BE2C (cell line): ENCODE measurements around the gene ITPA. TPM values are rescaled to one million over a fixed set of nuclear protein-coding genes. Genes with fewer than 3 reads are reported as not detected.

Source experiments
- DNase-seq: peaks from one replicate; pipeline ENCODE4 v3.0.0-alpha.2; 2020
- H3K27me3 ChIP-seq: fragments of 250-450 bp; sonication (Bioruptor Pico); 2 replicates; pipeline ENCODE4 v1.5.1; 2020; ENCODE audit warnings: mild to moderate bottlenecking
- H3K36me3 ChIP-seq: fragments of 250-450 bp; sonication (Bioruptor Pico); 2 replicates; pipeline ENCODE4 v1.5.1; 2020; ENCODE audit warnings: mild to moderate bottlenecking
- H3K4me1 ChIP-seq: fragments of 250-450 bp; sonication (Bioruptor Pico); 2 replicates; pipeline ENCODE4 v1.5.1; 2020
- H3K4me3 ChIP-seq: 2 replicates; pipeline ENCODE4 v1.5.1; 2011; ENCODE audit warnings: low read depth, low read length
- H3K9me3 ChIP-seq: fragments of 250-450 bp; sonication (Bioruptor Pico); 2 replicates; pipeline ENCODE4 v1.5.1; 2020
- polyA plus RNA-seq: library from polyadenylated mRNA; unstranded; fragments of >200 nt; gene quantifications from one replicate; pipeline ENCODE4 v1.2.1, GENCODE V29; 2012; ENCODE audit warnings: low read depth, missing spikeins; ENCODE audit not compliant: insufficient read length, insufficient read depth
- TF ChIP-seq, protein P1 (sequence below): IDR thresholded peaks from 2 replicates; pipeline ENCODE4 v1.5.1; 2012; ENCODE audit warnings: mild to moderate bottlenecking, low read depth, low read length

Gene ITPA
- polyA plus RNA-seq: 151 TPM

DNA sequence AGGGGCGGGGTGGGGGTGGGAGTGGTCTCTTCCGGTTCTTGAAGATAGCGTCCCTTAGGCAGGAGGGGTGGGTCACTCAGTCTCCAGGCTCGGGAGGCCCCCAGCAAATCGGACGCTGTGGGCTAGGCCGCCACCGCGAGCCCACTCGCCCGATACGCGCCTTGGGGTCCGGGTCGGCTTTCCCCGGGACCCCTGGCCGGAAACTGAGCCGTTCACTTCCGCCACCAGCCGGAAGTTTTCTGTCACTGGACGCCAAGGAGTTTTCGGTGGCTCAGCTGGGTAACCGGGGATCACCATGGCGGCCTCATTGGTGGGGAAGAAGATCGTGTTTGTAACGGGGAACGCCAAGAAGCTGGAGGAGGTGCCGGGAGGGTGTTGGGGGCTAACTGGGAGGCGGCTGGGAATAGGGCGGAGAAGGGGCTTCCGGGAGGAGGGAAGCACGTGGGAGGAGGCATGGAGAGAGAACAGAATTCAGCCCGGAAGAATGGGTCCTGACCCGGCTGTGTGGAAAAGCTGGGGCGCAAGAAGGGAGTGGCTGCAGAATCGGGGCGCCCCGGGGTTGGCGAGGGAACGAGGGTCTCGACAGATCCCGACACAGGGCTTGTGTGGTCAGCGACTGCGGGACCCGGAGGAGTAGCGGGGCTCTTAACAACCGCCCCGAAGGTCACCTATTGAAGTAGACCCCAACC lies at the start of gene ITPA:
ITPA (plus strand) TSS at position 242 of the 689 bp plus-strand sequence; CDS start at position 296, 54 bp downstream.
- H3K9me3 ChIP-seq: no peaks in the 10 kb centered on the region
- H3K27me3 ChIP-seq: no peaks in the 10 kb centered on the region
- H3K4me3 ChIP-seq: peak within 1 kb of the TSS; percentile 99
- H3K4me1 ChIP-seq: no peaks in the 10 kb centered on the region
- peaks cover 6% of the 10 kb centered on the region for H3K36me3 ChIP-seq
- DNase-seq: peak; percentile 71
- TF ChIP-seq, protein P1, sequence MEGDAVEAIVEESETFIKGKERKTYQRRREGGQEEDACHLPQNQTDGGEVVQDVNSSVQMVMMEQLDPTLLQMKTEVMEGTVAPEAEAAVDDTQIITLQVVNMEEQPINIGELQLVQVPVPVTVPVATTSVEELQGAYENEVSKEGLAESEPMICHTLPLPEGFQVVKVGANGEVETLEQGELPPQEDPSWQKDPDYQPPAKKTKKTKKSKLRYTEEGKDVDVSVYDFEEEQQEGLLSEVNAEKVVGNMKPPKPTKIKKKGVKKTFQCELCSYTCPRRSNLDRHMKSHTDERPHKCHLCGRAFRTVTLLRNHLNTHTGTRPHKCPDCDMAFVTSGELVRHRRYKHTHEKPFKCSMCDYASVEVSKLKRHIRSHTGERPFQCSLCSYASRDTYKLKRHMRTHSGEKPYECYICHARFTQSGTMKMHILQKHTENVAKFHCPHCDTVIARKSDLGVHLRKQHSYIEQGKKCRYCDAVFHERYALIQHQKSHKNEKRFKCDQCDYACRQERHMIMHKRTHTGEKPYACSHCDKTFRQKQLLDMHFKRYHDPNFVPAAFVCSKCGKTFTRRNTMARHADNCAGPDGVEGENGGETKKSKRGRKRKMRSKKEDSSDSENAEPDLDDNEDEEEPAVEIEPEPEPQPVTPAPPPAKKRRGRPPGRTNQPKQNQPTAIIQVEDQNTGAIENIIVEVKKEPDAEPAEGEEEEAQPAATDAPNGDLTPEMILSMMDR: no peak

DNA sequence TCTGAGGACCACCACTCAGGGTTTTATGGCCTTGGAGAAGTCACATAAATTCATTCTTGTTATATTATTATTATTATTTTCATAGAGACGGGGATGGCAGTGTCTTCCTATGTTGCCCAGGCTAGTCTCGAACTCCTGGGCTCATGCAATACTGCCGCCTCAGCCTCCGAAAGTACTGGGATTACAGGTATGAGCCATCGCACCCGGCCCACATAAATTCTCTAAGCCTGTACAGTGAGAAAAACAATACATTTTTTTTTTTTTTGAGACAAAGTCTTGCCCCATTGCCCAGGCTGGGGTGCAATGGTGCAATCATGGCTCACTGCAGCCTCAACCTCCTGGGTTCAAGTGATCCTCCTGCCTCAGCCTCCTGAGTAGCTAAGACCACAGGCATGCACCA lies 48.9 kb upstream of the ITPA start:
- H3K9me3 ChIP-seq: no peaks in the 10 kb centered on the region
- H3K4me1 ChIP-seq: no peaks in the 10 kb centered on the region
- H3K27me3 ChIP-seq: no peaks in the 10 kb centered on the region
- no peaks in the 10 kb centered on the region; the same call in none of the 2 replicates for H3K36me3 ChIP-seq
- TF ChIP-seq, protein P1: no peak
- H3K4me3 ChIP-seq: peak overlapping the region; percentile 99; the same call in 1 of the 2 replicates
- no peak for DNase-seq

DNA sequence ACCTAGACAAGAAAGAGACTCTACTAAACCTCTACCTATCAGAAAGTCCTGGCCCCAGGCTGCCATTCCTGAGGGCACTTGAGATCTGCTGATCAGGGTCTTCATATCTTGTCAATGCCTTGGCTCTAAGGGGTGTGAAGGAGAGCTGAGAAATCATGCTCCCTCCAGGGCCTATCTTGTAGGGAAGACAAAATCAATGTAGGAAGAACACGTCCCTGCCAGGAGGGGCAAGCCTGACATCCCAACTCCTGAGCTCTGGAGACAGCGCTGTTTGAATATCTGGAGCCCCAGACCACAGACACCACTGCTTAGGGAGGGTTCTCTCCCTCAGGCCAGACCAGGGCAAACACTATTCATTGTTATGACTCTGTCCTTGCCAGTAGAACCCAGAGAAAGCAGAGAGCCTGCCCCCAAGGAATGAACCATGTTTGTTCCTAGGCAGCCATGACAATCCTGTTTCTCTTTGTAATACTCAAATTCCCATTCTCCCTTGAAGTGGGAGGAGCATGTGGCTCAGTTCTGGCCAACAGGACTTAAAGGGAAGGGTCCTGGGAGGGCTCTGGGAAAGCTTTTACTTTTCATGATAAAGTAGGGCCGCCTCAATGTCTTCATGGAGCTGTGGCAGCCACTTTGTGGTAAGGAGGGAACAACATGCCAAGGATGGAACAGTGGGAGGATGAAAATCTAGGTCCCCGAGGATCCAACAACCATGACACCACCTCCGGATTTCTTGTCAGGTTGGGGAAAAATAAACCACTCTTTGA lies 47.8 kb upstream of the ITPA start:
- DNase-seq: no peak
- Histone ChIP-seq H3K9me3 (no peaks in the 10 kb centered on the region), H3K4me1 (no peaks in the 10 kb centered on the region), H3K36me3 (no peaks in the 10 kb centered on the region; the same call in none of the 2 replicates), H3K4me3 (no peak overlapping the region), H3K27me3 (no peaks in the 10 kb centered on the region)
- TF ChIP-seq, protein P1: no peak

DNA sequence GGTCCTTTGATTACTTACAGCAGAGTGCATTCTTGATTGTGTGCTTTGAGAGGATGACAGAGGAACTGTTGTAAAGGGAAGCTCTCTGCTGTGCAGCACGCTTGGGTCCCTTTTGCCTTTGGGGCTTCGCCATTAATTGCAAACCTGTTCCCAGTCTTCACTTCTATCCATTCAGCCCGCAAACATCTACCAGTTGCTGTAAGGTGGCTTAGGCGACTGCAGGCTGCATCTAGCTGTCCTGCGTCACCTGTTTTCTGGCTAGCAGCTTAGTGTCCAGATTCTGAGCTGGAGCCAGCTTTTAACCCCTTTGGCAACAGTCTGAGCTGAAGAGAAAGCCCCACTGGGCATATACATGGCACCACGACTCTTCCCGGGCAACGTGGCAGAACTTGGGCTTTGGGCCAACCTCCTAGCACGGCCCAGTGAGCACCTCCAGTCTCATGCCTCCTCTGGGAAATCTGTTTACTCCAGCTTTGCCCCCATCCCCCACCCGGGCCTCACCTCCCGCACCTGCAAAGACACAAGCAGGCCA lies 47.2 kb upstream of the ITPA start:
- Histone ChIP-seq H3K27me3 (no peaks in the 10 kb centered on the region), H3K36me3 (no peaks in the 10 kb centered on the region; the same call in 1 of the 2 replicates), H3K9me3 (no peaks in the 10 kb centered on the region), H3K4me3 (no peak overlapping the region), H3K4me1 (no peaks in the 10 kb centered on the region)
- TF ChIP-seq, protein P1: no peak
- DNase-seq: no peak

DNA sequence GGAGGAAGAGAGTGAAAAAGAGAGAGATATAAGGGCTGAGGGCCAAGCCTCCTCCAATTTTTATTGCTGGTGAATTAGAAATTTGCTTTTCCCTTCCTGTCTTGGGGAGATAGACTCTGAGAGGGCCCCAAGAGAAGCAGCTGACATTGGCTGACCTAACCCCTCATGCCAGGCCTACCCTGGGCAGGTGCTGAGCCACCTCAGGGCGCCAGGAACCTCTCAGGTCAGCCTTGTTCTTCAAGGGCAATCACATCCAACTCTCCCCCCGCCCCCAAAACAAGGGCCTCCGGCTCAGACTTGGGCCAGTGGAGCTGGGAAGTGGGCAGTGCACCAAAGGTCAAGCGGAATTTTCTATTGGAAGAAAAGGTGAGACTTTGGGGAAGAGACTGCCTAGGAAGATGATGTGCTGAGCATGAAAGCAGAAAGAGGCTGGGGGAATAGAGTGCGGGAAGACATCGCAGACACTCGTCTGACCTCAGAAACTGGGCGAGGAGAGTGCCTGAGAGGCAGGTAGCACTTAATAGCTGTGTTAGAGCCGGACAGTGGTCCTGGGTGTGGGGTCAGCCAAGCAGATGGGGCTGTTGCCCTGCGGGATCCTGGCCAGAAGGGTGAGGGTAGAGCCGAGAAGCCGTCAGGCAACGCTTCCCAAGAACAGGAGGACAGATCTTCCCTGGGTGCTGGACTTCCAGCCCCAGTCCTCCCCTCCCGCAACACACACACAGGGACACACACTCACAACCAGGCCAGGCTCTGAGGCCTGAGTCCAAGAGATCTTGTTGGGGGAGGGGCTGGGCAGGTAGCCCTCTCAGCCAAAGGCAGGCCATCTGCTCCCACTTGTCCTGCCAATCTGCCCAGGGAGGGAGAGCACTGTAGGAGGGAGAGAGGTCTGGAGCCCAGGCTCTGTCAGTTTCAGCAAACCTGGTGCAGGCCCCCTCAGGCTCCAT lies 45.9 kb upstream of the ITPA start:
- no peak overlapping the region for H3K4me3 ChIP-seq
- TF ChIP-seq, protein P1: no peak
- H3K4me1 ChIP-seq: no peaks in the 10 kb centered on the region
- H3K36me3 ChIP-seq: no peaks in the 10 kb centered on the region; the same call in 1 of the 2 replicates
- no peaks in the 10 kb centered on the region for H3K9me3 ChIP-seq
- no peaks in the 10 kb centered on the region for H3K27me3 ChIP-seq
- DNase-seq: no peak
